ENCODE data around the gene AACS.

DNA sequence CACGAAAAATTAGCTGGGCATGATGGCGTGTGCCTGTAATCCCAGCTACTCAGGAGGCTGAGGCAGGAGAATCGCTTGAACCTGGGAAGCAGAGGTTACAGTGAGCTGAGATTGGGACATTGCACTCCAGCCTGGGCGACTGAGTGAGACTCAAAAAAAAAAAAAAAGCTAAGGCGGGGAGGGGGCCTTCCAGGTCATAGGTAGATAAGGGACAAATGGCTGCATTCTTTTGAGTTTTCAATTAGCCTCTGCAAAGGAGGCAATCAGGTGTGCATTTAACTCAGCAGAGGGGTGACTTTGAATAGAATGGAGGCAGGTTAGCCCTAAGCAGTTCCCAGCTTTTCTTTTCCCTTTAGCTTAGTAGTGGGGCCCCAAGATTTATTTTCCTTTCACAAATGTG lies 743 bp upstream of the AACS start:
- TF ChIP-seq FOXA1 (IDR thresholded peaks at IDR 0.05) (no peak), FOXM1 (IDR thresholded peaks at IDR 0.05; ENCODE audit: borderline replicate concordance) (no peak), SUZ12 (IDR thresholded peaks at IDR 0.05) (no peak), HDGF (IDR thresholded peaks at IDR 0.05; ENCODE audit: borderline replicate concordance) (no peak)
